ENCODE results near the gene TXNDC17. TPM values are rescaled to one million over a fixed set of nuclear protein-coding genes. Genes with fewer than 3 reads are reported as not detected.

The TXNDC17 gene
- total and polyA plus RNA-seq, 2 of the 13 experiments (the other 11 are each of a cell fraction or from before 2014, with no cell fraction given), result 188 to 266 TPM

GRCh38 chr17:6597727-6598126 is 43.1 kb upstream of the TXNDC17 start:
- ATAC-seq (no peak), FAIRE-seq (no peak), DNase-seq (ENCODE audit: low spot score) (no peak)
- H3K27me3 ChIP-seq (ENCODE audit: control insufficient read depth in 1 of 2, insufficient read depth in 2 of 2, low read length in 2 of 2), result no peaks in the 10 kb centered on the region
- POLR2A ChIA-PET, result no interaction called here
- TF ChIP-seq CEBPB (IDR thresholded peaks at IDR 0.05; ENCODE audit: borderline replicate concordance, low read depth, low read length) (no peak), FOXP1 (IDR thresholded peaks at IDR 0.05) (no peak), FOXP1 (CRISPR knock-in tag; IDR thresholded peaks at IDR 0.05) (peak; percentile 8; the same call in 1 of the 2 replicates), ZFP90 (CRISPR knock-in tag; IDR thresholded peaks at IDR 0.05; ENCODE audit: borderline replicate concordance) (no peak), ZNF607 (CRISPR knock-in tag; IDR thresholded peaks at IDR 0.05; ENCODE audit: borderline replicate concordance) (no peak), ZNF496 (CRISPR knock-in tag; IDR thresholded peaks at IDR 0.05; ENCODE audit: insufficient replicate concordance) (no peak), TEAD2 (CRISPR knock-in tag; IDR thresholded peaks at IDR 0.05) (no peak), ZNF850 (CRISPR knock-in tag; conservative IDR thresholded peaks at IDR 0.05) (no peak), KLF6 (CRISPR knock-in tag; IDR thresholded peaks at IDR 0.05) (no peak)
- BruUV-seq (replicated peaks), result no TSS peak
- WGBS (ENCODE audit: low lambda C conversion rate), result 43% methylated on average over 1 of the region's 1 CpG
- no peaks in the 10 kb centered on the region for H3K9me3 ChIP-seq (ENCODE audit: low read length)
- H3K4me1 ChIP-seq (ENCODE audit: insufficient read depth, low read length), result peaks cover 6% of the 10 kb centered on the region
- peaks cover 15 to 51% of the 10 kb centered on the region in 2 experiments for H3K36me3 ChIP-seq (replicated peaks in 1 of 2; ENCODE audit: control insufficient read depth in 1 of 2, insufficient read depth in 2 of 2, low read length in 2 of 2)
- H3K4me3 ChIP-seq (replicated peaks in 1 of 3; ENCODE audit: insufficient read depth in 1 of 3, low read depth in 2 of 3, low read length in 3 of 3), result no peak overlapping the region
- no peaks in the 10 kb centered on the region for H3K79me2 ChIP-seq (ENCODE audit: insufficient read depth, low read length)
- intact Hi-C loops (cut with micrococcal nuclease; ENCODE audit: unreplicated experiment) (no loop called here), in situ Hi-C loops (cut with HindIII; ENCODE audit: extremely low pct_ligation_motif_present, low pct_unique_long_range_greater_than_20kb) (no loop called here)
- H3K4me2 ChIP-seq (ENCODE audit: low read depth, low read length), result no peak overlapping the region
- no peak overlapping the region for H3K9ac ChIP-seq (ENCODE audit: insufficient read depth, low read depth, low read length)
- no peak overlapping the region for H2AFZ ChIP-seq (ENCODE audit: low read length)
- no peak overlapping the region for H3K27ac ChIP-seq (ENCODE audit: extremely low read length, insufficient read depth, low read length)
- no peaks in the 10 kb centered on the region for H4K20me1 ChIP-seq (ENCODE audit: insufficient read depth, low read length)
- CTCF ChIA-PET (ENCODE audit: low intra/inter-chr PET ratio, low total read pairs), result no interaction called here

GRCh38 chr17:6599364-6599763 is 41.5 kb upstream of the TXNDC17 start:
- Histone ChIP-seq H3K27ac (ENCODE audit: extremely low read length, insufficient read depth, low read length) (no peak overlapping the region), H3K36me3 (replicated peaks in 1 of 2; ENCODE audit: control insufficient read depth in 1 of 2, insufficient read depth in 2 of 2, low read length in 2 of 2) (peaks cover 15 to 61% of the 10 kb centered on the region in 2 experiments), H3K4me1 (ENCODE audit: insufficient read depth, low read length) (no peaks in the 10 kb centered on the region), H3K79me2 (ENCODE audit: insufficient read depth, low read length) (no peaks in the 10 kb centered on the region), H3K4me3 (replicated peaks in 1 of 3; ENCODE audit: insufficient read depth in 1 of 3, low read depth in 2 of 3, low read length in 3 of 3) (no peak overlapping the region), H2AFZ (ENCODE audit: low read length) (no peak overlapping the region), H3K9ac (ENCODE audit: insufficient read depth, low read depth, low read length) (no peak overlapping the region), H3K27me3 (ENCODE audit: control insufficient read depth in 1 of 2, insufficient read depth in 2 of 2, low read length in 2 of 2) (no peaks in the 10 kb centered on the region), H3K9me3 (ENCODE audit: low read length) (no peaks in the 10 kb centered on the region), H3K4me2 (ENCODE audit: low read depth, low read length) (no peak overlapping the region), H4K20me1 (ENCODE audit: insufficient read depth, low read length) (no peaks in the 10 kb centered on the region)
- BruUV-seq (replicated peaks), result no TSS peak
- intact Hi-C loops (cut with micrococcal nuclease; ENCODE audit: unreplicated experiment) (no loop called here), in situ Hi-C loops (cut with HindIII; ENCODE audit: extremely low pct_ligation_motif_present, low pct_unique_long_range_greater_than_20kb) (no loop called here)
- ATAC-seq (no peak), DNase-seq (ENCODE audit: low spot score) (no peak), FAIRE-seq (no peak)
- POLR2A ChIA-PET, result no interaction called here
- CTCF ChIA-PET (ENCODE audit: low intra/inter-chr PET ratio, low total read pairs), result no interaction called here
- TF ChIP-seq POLR2G (IDR thresholded peaks at IDR 0.05; ENCODE audit: low read depth, low read length) (no peak), NFE2L2 (IDR thresholded peaks at IDR 0.05; ENCODE audit: low read length) (peak; percentile 39; the same call in 1 of the 2 replicates)

All from HepG2 (cell line).